ENCODE results near the gene ASTL.

DNA sequence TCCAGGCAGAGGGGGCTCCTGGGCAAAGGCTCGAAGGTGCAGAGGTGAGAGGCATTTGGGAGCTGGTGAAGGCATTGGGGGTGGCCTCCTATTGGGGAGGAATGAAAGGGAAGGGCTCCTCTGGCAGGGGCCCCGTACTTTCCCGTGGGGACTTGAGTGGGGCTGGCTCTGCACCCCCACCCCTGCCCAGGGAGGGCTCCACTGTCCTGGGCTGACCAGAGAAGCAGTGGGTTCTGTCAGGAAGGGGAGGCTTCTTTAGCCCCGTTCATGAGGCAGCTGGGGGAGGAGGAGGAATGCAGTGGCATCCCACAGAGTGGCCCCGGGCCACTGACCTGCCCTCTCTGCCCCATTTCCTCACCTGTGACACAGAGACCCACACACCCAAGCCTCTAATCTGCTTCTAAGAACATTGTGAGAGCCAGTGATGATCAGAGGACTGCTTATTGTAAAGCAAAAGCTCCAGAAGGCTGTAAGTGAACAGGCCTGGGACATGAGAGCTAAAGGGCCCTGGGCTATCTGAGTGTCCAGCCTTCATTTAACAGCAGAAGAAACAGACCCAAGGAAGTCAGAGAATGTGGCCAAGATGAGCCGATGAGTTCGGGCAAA, 65.0 kb downstream of the ASTL start:
- TF ChIP-seq, protein P1, sequence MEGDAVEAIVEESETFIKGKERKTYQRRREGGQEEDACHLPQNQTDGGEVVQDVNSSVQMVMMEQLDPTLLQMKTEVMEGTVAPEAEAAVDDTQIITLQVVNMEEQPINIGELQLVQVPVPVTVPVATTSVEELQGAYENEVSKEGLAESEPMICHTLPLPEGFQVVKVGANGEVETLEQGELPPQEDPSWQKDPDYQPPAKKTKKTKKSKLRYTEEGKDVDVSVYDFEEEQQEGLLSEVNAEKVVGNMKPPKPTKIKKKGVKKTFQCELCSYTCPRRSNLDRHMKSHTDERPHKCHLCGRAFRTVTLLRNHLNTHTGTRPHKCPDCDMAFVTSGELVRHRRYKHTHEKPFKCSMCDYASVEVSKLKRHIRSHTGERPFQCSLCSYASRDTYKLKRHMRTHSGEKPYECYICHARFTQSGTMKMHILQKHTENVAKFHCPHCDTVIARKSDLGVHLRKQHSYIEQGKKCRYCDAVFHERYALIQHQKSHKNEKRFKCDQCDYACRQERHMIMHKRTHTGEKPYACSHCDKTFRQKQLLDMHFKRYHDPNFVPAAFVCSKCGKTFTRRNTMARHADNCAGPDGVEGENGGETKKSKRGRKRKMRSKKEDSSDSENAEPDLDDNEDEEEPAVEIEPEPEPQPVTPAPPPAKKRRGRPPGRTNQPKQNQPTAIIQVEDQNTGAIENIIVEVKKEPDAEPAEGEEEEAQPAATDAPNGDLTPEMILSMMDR (IDR thresholded peaks at IDR 0.05): no peak
- TF ChIP-seq EZH2phosphoT487 (IDR thresholded peaks at IDR 0.05) (no peak), EZH2 (IDR thresholded peaks at IDR 0.05) (no peak)

Data from neural progenitor cell (in vitro differentiated cells).